Measurements from ENCODE around the gene RNF152.

The RNF152 gene

GRCh38 chr18:61822879-61823278 lies 69.9 kb downstream of the RNF152 start:
- POLR2A ChIA-PET, result no interaction called here
- CTCF ChIA-PET, result interaction anchor here (0.7 kb wide), 1 partner anchor 19 kb away, joined by 3 read pairs; no protein-coding TSS in a partner anchor
- H3K27ac ChIP-seq (ENCODE audit: extremely low read depth, low read depth, low read length), result no peak overlapping the region
- peaks cover 8% of the 10 kb centered on the region for H3K4me1 ChIP-seq (ENCODE audit: control insufficient read depth, insufficient read depth, low read length)
- no peaks in the 10 kb centered on the region for H3K9me3 ChIP-seq (ENCODE audit: control insufficient read depth, insufficient read depth, low read depth, low read length)
- H3K4me3 ChIP-seq (ENCODE audit: low read depth, low read length), result no peak overlapping the region
- TF ChIP-seq KLF7 (tag by site-specific recombination; IDR thresholded peaks at IDR 0.05; ENCODE audit: borderline replicate concordance) (no peak), ZNF248 (tag by site-specific recombination; IDR thresholded peaks at IDR 0.05) (no peak), MYNN (tag by site-specific recombination; IDR thresholded peaks at IDR 0.05; ENCODE audit: borderline replicate concordance) (no peak), ZNF169 (tag by site-specific recombination; IDR thresholded peaks at IDR 0.05) (no peak), ZNF549 (tag by site-specific recombination; IDR thresholded peaks at IDR 0.05) (no peak), ZNF544 (tag by site-specific recombination; IDR thresholded peaks at IDR 0.05) (no peak), ZBTB48 (tag by site-specific recombination; IDR thresholded peaks at IDR 0.05) (no peak), ZNF777 (tag by site-specific recombination; IDR thresholded peaks at IDR 0.05; ENCODE audit: borderline replicate concordance) (no peak), GLI2 (tag by site-specific recombination; IDR thresholded peaks at IDR 0.05; ENCODE audit: borderline replicate concordance, low read depth) (no peak), ZNF571 (tag by site-specific recombination; IDR thresholded peaks at IDR 0.05) (no peak), TRIM28 (IDR thresholded peaks at IDR 0.05; ENCODE audit: borderline replicate concordance, low read length) (no peak)
- no peaks in the 10 kb centered on the region for H3K36me3 ChIP-seq (ENCODE audit: control insufficient read depth in 2 of 2, insufficient read depth in 1 of 2, low read length in 2 of 2)

DNA sequence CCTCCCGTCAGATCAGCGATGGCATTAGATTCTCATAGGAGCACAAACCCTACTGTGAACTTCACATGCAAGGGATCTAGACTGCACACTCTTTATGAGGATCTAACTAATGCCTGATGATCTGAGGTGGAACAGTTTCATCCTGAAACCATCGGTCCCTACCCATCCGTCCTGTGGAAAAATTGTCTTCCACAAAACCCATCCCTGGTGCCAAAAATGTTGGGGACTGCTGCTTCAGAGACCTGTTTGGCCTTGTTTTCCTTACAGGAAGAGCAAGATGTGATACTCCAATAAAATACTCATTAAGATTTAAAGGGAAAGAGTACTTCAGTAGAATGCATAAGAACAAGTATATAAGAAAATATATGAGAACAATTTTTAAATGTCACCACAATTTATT lies 71.1 kb downstream of the RNF152 start:
- H3K4me1 ChIP-seq (ENCODE audit: control insufficient read depth, insufficient read depth, low read length), result peaks cover 8% of the 10 kb centered on the region
- no peaks in the 10 kb centered on the region for H3K36me3 ChIP-seq (ENCODE audit: control insufficient read depth in 2 of 2, insufficient read depth in 1 of 2, low read length in 2 of 2)
- no peak overlapping the region for H3K4me3 ChIP-seq (ENCODE audit: low read depth, low read length)
- ChIA-PET POLR2A (no interaction called here), CTCF (no interaction called here)
- H3K9me3 ChIP-seq (ENCODE audit: control insufficient read depth, insufficient read depth, low read depth, low read length), result no peaks in the 10 kb centered on the region
- no peak for TF ChIP-seq ZNF660 (tag by site-specific recombination; IDR thresholded peaks at IDR 0.05)
- no peak for TF ChIP-seq ZEB2 (tag by site-specific recombination; IDR thresholded peaks at IDR 0.05)
- TF ChIP-seq, protein P1, sequence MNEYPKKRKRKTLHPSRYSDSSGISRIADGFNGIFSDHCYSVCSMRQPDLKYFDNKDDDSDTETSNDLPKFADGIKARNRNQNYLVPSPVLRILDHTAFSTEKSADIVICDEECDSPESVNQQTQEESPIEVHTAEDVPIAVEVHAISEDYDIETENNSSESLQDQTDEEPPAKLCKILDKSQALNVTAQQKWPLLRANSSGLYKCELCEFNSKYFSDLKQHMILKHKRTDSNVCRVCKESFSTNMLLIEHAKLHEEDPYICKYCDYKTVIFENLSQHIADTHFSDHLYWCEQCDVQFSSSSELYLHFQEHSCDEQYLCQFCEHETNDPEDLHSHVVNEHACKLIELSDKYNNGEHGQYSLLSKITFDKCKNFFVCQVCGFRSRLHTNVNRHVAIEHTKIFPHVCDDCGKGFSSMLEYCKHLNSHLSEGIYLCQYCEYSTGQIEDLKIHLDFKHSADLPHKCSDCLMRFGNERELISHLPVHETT (tag by site-specific recombination; IDR thresholded peaks at IDR 0.05), result no peak
- no peak for TF ChIP-seq ZNF580 (tag by site-specific recombination; IDR thresholded peaks at IDR 0.05)
- TF ChIP-seq, protein P2, sequence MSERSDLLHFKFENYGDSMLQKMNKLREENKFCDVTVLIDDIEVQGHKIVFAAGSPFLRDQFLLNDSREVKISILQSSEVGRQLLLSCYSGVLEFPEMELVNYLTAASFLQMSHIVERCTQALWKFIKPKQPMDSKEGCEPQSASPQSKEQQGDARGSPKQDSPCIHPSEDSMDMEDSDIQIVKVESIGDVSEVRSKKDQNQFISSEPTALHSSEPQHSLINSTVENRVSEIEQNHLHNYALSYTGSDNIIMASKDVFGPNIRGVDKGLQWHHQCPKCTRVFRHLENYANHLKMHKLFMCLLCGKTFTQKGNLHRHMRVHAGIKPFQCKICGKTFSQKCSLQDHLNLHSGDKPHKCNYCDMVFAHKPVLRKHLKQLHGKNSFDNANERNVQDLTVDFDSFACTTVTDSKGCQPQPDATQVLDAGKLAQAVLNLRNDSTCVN (tag by site-specific recombination; optimal IDR thresholded peaks at IDR 0.05), result no peak
- H3K27ac ChIP-seq (ENCODE audit: extremely low read depth, low read depth, low read length), result no peak overlapping the region

DNA sequence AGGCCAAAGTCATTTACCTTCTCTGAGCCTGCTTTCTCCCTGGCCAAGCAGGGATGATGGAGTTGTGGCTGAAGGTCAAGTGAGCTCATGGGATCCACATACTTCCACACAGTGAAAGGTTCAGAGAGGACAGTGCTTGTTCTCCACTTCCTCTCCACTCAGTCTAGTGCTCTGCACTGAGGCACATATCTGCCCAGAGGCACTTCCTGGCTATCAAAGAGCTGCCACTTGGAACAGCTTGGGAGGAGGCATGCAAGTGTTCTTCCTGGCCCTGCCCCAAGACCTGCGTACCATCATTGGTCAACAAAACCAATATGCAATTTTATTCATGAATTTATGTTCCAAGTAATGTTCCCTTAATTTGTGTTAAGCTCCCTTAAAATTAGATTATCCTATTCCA lies 71.9 kb downstream of the RNF152 start:
- Histone ChIP-seq H3K4me3 (ENCODE audit: low read depth, low read length) (no peak overlapping the region), H3K36me3 (ENCODE audit: control insufficient read depth in 2 of 2, insufficient read depth in 1 of 2, low read length in 2 of 2) (no peaks in the 10 kb centered on the region), H3K27ac (ENCODE audit: extremely low read depth, low read depth, low read length) (no peak overlapping the region), H3K9me3 (ENCODE audit: control insufficient read depth, insufficient read depth, low read depth, low read length) (no peaks in the 10 kb centered on the region), H3K4me1 (ENCODE audit: control insufficient read depth, insufficient read depth, low read length) (peaks cover 8% of the 10 kb centered on the region)
- POLR2A ChIA-PET, result no interaction called here
- TF ChIP-seq ZNF580 (tag by site-specific recombination; IDR thresholded peaks at IDR 0.05) (no peak), ZNF549 (tag by site-specific recombination; IDR thresholded peaks at IDR 0.05) (no peak), HOXC10 (CRISPR knock-in tag; IDR thresholded peaks at IDR 0.05) (no peak), OSR2 (tag by site-specific recombination; IDR thresholded peaks at IDR 0.05) (no peak), ZNF501 (tag by site-specific recombination; IDR thresholded peaks at IDR 0.05) (no peak), ZNF239 (tag by site-specific recombination; IDR thresholded peaks at IDR 0.05) (no peak)
- TF ChIP-seq, protein P3, sequence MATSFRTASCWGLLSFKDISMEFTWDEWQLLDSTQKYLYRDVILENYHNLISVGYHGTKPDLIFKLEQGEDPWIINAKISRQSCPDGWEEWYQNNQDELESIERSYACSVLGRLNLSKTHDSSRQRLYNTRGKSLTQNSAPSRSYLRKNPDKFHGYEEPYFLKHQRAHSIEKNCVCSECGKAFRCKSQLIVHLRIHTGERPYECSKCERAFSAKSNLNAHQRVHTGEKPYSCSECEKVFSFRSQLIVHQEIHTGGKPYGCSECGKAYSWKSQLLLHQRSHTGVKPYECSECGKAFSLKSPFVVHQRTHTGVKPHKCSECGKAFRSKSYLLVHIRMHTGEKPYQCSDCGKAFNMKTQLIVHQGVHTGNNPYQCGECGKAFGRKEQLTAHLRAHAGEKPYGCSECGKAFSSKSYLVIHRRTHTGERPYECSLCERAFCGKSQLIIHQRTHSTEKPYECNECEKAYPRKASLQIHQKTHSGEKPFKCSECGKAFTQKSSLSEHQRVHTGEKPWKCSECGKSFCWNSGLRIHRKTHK (tag by site-specific recombination; IDR thresholded peaks at IDR 0.05), result no peak
- CTCF ChIA-PET, result no interaction called here

All from HEK293 (cell line).